ENCODE measurements around the gene EXOC3L2. TPM values are rescaled to one million over a fixed set of nuclear protein-coding genes. Genes with fewer than 3 reads are reported as not detected.
A peak's percentile ranks its signal among the peaks of the same experiment; 100 is the strongest.

EXOC3L2 gene
- total and polyA plus RNA-seq, 8 donors = 0.85 to 3.3 (median 1.3) TPM

DNA sequence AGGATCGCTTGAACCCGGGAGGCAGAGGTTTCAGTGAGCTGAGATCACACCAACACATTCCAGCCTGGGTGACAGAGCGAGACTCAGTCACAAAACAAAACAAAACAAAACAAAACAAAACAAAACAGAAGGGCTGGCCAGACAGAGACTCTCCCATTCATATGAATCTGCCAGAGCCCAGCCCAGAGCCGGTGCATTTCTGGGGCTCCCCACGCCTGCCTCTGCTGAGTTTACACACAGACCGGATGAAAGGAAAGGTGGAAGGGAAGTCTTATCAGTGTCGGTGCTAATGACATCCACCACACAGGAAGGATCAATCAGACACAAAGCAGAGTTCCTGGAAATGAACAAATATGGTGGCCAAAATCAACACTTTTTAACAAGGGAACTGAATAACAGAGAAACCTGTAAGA lies 74.0 kb downstream of the EXOC3L2 start:
- no peak for TF ChIP-seq CTCF (IDR thresholded peaks at IDR 0.05)

DNA sequence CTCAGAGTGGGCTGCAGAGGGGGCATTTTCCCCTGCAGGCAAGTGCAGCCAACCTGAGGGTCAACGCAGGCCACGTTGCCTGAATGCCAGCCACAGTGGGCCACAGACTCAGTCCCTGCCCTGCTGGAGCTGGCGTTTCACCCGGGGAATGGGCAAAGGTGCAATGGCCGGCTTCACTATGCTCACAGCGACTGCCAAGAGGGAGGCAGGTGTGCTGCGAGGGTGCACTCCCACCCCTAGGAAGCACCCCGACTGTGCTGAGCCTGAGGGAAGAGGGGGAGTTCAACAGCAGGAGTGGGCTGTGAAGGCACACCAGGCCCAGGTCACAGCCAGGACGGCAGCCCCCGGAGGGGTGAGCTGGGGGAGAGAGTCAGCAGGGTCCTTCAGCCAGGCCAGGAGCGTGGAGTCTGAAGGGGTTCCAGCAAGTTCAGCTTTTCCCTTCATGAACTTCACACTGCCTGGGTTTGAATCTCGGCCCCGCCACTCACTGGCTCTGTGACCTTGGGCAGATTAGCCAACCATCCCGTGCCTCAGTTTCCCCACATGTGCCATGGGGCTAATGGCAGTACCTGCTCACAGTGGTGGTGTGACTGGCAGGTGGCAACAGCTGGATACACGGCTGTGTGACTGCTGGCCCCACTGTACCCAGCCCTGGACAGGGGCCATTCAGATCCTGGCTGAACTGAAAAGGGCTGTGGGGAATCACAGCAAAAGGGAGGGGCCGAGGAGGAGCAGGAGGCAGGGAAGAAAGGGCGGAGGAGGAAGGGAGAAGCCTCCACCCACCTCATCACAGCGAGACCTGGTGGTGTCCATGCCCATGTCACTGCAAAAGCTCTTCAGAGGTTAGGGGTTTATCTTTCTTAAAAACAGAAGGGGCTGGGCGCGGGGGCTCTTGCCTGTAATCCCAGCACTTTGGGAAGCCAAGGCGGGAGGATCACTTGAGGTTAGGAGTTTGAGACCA lies 74.8 kb downstream of the EXOC3L2 start:
- ATAC-seq = no peak
- Histone ChIP-seq H3K4me1 (peaks cover 0 to 33% of the 10 kb centered on the region in 2 donors), H3K4me3 (no peak overlapping the region), H3K27me3 (no peaks in the 10 kb centered on the region), H3K36me3 (no peaks in the 10 kb centered on the region), H3K9me3 (no peaks in the 10 kb centered on the region), H3K27ac (peak overlapping the region in 1 of 2 donors; percentile 53)
- intact Hi-C loops (cut with DNase I) = no loop called here
- TF ChIP-seq CTCF (IDR thresholded peaks at IDR 0.05) = no peak
- no peak for DNase-seq

More for the DNA sequence above, 74.0 kb downstream of the EXOC3L2 start:
- Histone ChIP-seq H3K9me3 (no peaks in the 10 kb centered on the region), H3K4me1 (peaks cover 0 to 41% of the 10 kb centered on the region in 2 donors), H3K27me3 (no peaks in the 10 kb centered on the region), H3K36me3 (no peaks in the 10 kb centered on the region), H3K27ac (peak overlapping the region in 1 of 2 donors; percentile 53), H3K4me3 (no peak overlapping the region)
- no peak for DNase-seq
- intact Hi-C loops (cut with DNase I) = no loop called here
- ATAC-seq = no peak

GRCh38 chr19:45169602-45170001 lies 75.6 kb downstream of the EXOC3L2 start:
- Histone ChIP-seq H3K36me3 (no peaks in the 10 kb centered on the region), H3K27me3 (no peaks in the 10 kb centered on the region), H3K9me3 (no peaks in the 10 kb centered on the region), H3K4me1 (peaks cover 0 to 37% of the 10 kb centered on the region in 2 donors), H3K27ac (no peak overlapping the region), H3K4me3 (no peak overlapping the region)
- no peak for TF ChIP-seq CTCF (IDR thresholded peaks at IDR 0.05)
- DNase-seq (no peak), ATAC-seq (no peak)
- intact Hi-C loops (cut with DNase I) = no loop called here

DNA sequence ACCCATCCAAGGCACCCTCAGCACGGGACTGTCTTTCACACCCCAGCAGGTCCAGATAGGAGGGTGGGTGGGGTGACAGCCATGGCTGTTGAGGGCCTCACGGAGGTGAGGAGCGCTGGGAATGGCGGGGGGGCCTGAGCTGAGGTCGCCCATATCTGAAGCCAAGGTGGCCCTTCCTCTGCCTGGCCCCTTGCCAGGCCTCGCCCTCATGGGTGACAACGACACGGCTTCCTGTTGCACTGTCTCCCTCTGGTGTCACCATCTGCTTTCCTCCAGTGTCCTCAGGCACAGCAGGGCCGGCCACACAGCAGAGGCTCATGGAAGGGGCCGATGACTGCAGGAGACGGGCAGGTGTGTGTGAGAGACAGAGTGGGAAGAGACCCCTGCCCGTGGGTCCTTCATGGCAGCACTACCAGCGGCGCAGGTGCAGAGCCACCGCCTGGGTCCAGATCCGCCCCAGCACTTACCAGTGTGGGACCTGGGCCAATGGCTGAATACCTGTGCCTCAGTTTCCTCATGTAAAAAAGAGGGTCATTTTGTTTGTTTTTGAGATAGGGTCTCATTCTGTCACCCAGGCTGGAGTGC lies 76.3 kb downstream of the EXOC3L2 start:
- Histone ChIP-seq H3K4me3 (no peak overlapping the region), H3K27ac (peak overlapping the region in 1 of 2 donors; percentile 18), H3K27me3 (no peaks in the 10 kb centered on the region), H3K36me3 (no peaks in the 10 kb centered on the region), H3K9me3 (no peaks in the 10 kb centered on the region), H3K4me1 (peaks cover 0 to 44% of the 10 kb centered on the region in 2 donors)
- no peak for TF ChIP-seq CTCF (IDR thresholded peaks at IDR 0.05)
- intact Hi-C loops (cut with DNase I) = no loop called here
- DNase-seq (peak in 1 of 4 donors; percentile 66), ATAC-seq (no peak)

DNA sequence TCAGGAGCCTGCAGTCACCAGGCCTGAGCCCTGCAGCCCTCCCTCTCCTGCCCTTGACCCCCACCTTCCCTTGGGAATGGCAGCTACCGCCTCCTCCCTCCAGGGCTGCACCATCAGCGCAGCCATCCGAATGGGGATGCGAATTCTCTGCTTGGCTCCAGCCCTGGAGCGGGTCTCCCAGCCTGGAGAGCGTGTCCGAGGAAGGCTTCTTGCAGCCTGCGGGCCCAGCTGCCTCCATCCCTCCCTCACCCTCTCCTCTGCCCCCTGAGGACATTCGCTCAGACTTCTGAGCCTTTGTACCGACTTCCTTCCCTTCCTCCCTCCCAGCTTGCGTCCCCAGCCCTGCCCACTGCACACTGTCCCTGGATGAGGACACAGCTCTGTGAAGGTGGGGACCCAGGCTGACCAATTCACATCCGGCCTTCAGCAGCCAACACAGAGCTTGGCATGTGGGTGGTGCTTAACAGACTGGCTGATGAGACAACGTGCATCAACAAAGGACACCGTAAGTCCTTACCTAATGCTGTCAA lies 78.4 kb downstream of the EXOC3L2 start:
- no peak for ATAC-seq
- Histone ChIP-seq H3K9me3 (no peaks in the 10 kb centered on the region), H3K27ac (no peak overlapping the region), H3K27me3 (peaks cover 0 to 6% of the 10 kb centered on the region in 2 donors), H3K36me3 (no peaks in the 10 kb centered on the region), H3K4me1 (peaks cover 0 to 37% of the 10 kb centered on the region in 2 donors), H3K4me3 (no peak overlapping the region)
- TF ChIP-seq CTCF (IDR thresholded peaks at IDR 0.05) = no peak
- DNase-seq = no peak
- intact Hi-C loops (cut with DNase I) = no loop called here

All from left lung (tissue), 10 donors.